Small intestine (tissue), 7 donors: ENCODE measurements around the gene SALL1. TPM values are rescaled to one million over a fixed set of nuclear protein-coding genes. Genes with fewer than 3 reads are reported as not detected.

Source experiments
- DNase-seq, 2 donors: peaks; one replicate each; pipeline versions ENCODE4 v3.0.0 to v3.0.0-alpha.2; 2013
- FAIRE-seq: peaks from 2 replicates; lab custom pipeline; 2012; peaks lifted over from hg19 to GRCh38; lab: Jason Lieb, UNC
- H3K27ac ChIP-seq, 3 donors: one replicate each; pipeline ENCODE4 v1.5.1; 2013; ENCODE audit warnings: low read length in 2 of 3, mild to moderate bottlenecking in 2 of 3, control low read depth in 1 of 3, inconsistent platforms in 1 of 3, low read depth in 1 of 3, moderate library complexity in 1 of 3
- H3K27me3 ChIP-seq, 3 donors: one replicate each; pipeline ENCODE4 v1.6.1; 2013; ENCODE audit warnings: low read length in 3 of 3, inconsistent platforms in 1 of 3; ENCODE audit not compliant: control insufficient read depth in 3 of 3, insufficient read depth in 3 of 3
- H3K36me3 ChIP-seq, 3 donors: one replicate each; pipeline ENCODE4 v1.6.1; 2013; ENCODE audit warnings: low read length in 3 of 3, inconsistent platforms in 1 of 3, low read depth in 1 of 3, mild to moderate bottlenecking in 1 of 3, moderate library complexity in 1 of 3; ENCODE audit not compliant: control insufficient read depth in 3 of 3, insufficient read depth in 2 of 3
- H3K4me1 ChIP-seq, 3 donors: one replicate each; pipeline ENCODE4 v1.6.1; 2013; ENCODE audit warnings: low read length in 2 of 3, inconsistent platforms in 1 of 3, low read depth in 1 of 3, mild to moderate bottlenecking in 1 of 3, moderate library complexity in 1 of 3; ENCODE audit not compliant: control insufficient read depth in 3 of 3, insufficient read depth in 2 of 3
- H3K4me3 ChIP-seq, 3 donors: one replicate each; pipeline ENCODE4 v1.5.1; 2013; ENCODE audit warnings: low read length in 3 of 3, control low read depth in 1 of 3, inconsistent platforms in 1 of 3, low read depth in 1 of 3, mild to moderate bottlenecking in 1 of 3, moderate library complexity in 1 of 3
- H3K9me3 ChIP-seq, 2 donors: one replicate each; pipeline ENCODE4 v1.6.1; 2013; ENCODE audit warnings: low read depth in 1 of 2, low read length in 1 of 2; ENCODE audit not compliant: control insufficient read depth in 2 of 2, insufficient read depth in 1 of 2
- WGBS, 3 donors: extraction: QIAGEN DNeasy Blood & Tissue Kit; methylation state at CpG; one replicate each; pipeline ENCODE4 v1.1.7; 2013; 5-methylcytosine and 5-hydroxymethylcytosine counted together
- polyA plus RNA-seq, 4 donors: library from polyadenylated mRNA; stranded (reverse) in 3 of 4; unstranded in 1 of 4; fragments of 200-250 nt in 3 of 4; fragments of 120-200 nt in 1 of 4; gene quantifications; one replicate each; pipeline versions ENCODE4 v1.2.1 to v1.2.3, GENCODE V29; 2013
- donor health status: healthy with polysubstance abuse.
- donor health status: control.
- donor health status: control.
- donor health status: Bipolar disorder and iron deficiency.
- donor health status: healthy.

The SALL1 gene
- polyA plus RNA-seq, 4 donors, result 0.27 to 4.5 (median 0.39) TPM; not detected in 1

DNA sequence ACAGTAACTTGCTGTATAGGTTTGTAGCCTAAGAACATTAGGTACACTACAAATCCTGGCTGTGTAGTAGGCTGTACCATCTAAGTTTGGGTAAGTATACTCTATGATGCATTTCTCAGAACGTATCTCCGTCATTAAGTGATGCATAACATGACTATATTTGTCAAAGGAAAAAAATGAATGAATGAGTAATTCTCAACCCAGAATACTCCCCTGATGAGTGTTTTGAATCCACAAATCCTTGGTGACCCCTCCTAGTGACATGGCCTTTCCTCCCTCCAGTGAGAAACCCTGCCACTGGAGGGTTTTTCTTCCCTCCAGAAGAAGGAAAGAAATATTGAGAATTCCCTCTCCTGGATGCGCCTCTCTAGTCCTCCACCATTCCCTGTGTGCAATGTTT, 24.0 kb upstream of the SALL1 start:
- Histone ChIP-seq H3K9me3 (no peaks in the 10 kb centered on the region), H3K4me1 (no peaks in the 10 kb centered on the region), H3K4me3 (no peak overlapping the region), H3K27ac (no peak overlapping the region), H3K27me3 (peaks cover 0 to 5% (median 0%) of the 10 kb centered on the region in 3 donors), H3K36me3 (no peaks in the 10 kb centered on the region)
- FAIRE-seq (no peak), DNase-seq (no peak)
- 86 to 90% (median 86%) methylated on average over 3 of the region's 3 CpGs for WGBS, 3 donors

DNA sequence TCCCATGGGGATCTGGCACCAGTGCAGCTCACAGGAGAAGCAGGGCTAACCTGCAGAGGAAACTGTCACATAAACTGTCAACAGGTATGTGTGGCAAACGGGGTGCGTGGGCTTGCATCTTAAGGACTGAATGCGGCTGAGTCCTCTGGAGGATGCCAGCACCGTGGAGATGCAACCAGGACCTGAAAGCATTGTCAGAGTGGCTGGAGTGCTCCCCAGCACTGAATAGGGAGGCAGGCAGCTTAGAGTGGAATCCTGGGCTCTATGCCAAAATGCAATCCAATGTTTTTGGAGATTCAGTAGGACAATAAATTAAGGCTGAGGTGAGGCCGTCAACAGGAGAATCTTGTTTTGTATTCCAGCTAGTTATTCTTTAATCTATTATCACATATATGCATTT, 21.3 kb upstream of the SALL1 start:
- Histone ChIP-seq H3K4me3 (no peak overlapping the region), H3K27ac (no peak overlapping the region), H3K9me3 (no peaks in the 10 kb centered on the region), H3K4me1 (no peaks in the 10 kb centered on the region), H3K27me3 (peaks cover 0 to 7% (median 0%) of the 10 kb centered on the region in 3 donors), H3K36me3 (no peaks in the 10 kb centered on the region)
- 76 to 78% (median 76%) methylated on average over 5 of the region's 5 CpGs for WGBS, 3 donors
- DNase-seq, result no peak
- FAIRE-seq, result no peak

DNA sequence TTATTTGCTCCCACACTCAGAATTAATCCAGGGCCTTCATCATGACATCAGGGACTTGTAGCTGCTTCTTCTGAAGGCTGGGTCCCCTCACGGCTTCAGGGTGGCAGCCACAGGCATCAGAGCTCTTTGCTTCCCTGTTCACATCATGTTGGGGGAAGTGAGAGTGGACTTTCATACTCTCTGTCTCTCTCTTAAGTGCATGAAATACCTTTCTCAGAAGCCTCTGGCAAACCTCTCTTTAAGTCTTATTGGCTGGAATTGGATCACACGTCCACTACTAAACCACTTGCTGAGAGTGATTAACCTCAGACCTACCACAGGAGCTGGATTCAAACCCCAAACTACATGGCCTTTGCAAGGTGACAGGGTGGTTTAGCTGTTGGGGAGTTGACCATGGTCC, 17.7 kb upstream of the SALL1 start:
- Histone ChIP-seq H3K27ac (no peak overlapping the region), H3K4me1 (no peaks in the 10 kb centered on the region), H3K9me3 (no peaks in the 10 kb centered on the region), H3K27me3 (peaks cover 0 to 14% (median 0%) of the 10 kb centered on the region in 3 donors), H3K36me3 (no peaks in the 10 kb centered on the region), H3K4me3 (no peak overlapping the region)
- FAIRE-seq (no peak), DNase-seq (no peak)
- WGBS, 3 donors, result 53 to 70% (median 67%) methylated on average over 2 of the region's 2 CpGs

GRCh38 chr16:51167170-51167895, 16.3 kb upstream of the SALL1 start:
- Histone ChIP-seq H3K4me3 (no peak overlapping the region), H3K27me3 (peaks cover 0 to 15% (median 0%) of the 10 kb centered on the region in 3 donors), H3K9me3 (no peaks in the 10 kb centered on the region), H3K27ac (no peak overlapping the region), H3K36me3 (no peaks in the 10 kb centered on the region), H3K4me1 (no peaks in the 10 kb centered on the region)
- FAIRE-seq (no peak), DNase-seq (peak in 1 of 2 donors; percentile 19)
- WGBS, 3 donors, result 41 to 59% (median 44%) methylated on average over 9 of the region's 9 CpGs

- WGBS, 3 donors, result 71 to 84% (median 72%) methylated on average over 3 of the region's 3 CpGs
- Histone ChIP-seq H3K4me1 (no peaks in the 10 kb centered on the region), H3K27me3 (peaks cover 0 to 15% (median 0%) of the 10 kb centered on the region in 3 donors), H3K36me3 (no peaks in the 10 kb centered on the region), H3K9me3 (no peaks in the 10 kb centered on the region), H3K27ac (no peak overlapping the region), H3K4me3 (no peak overlapping the region)
- FAIRE-seq (no peak), DNase-seq (no peak)
These were observed 15.5 kb upstream of the SALL1 start for GRCh38 chr16:51166541-51166940.

DNA sequence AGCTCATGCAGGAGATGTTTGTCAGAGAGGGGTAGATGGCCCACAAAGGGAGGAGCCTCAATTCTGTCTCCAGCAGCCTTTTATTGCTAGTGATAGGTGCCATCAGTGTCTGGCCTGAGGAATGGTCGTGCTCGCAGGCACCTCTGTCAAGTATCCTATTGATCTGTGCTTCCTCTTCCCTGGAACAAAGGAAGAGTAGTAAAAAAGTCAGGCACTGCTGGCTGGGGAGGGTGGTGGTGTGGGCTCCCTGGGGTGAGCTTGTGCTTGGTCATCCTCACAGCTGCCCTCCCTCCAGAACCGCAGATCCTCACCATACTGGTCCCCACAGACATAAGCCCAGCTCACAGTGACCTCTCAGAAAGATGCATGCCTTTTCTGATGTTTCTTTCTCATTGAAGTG, 15.0 kb upstream of the SALL1 start:
- no peaks in the 10 kb centered on the region for H3K36me3 ChIP-seq
- WGBS, 3 donors, result 22 to 44% (median 39%) methylated on average over 3 of the region's 3 CpGs
- H3K27me3 ChIP-seq, result peaks cover 0 to 18% (median 0%) of the 10 kb centered on the region in 3 donors
- H3K27ac ChIP-seq, result no peak overlapping the region
- no peaks in the 10 kb centered on the region for H3K9me3 ChIP-seq
- H3K4me3 ChIP-seq, result no peak overlapping the region
- DNase-seq (no peak), FAIRE-seq (no peak)
- no peaks in the 10 kb centered on the region for H3K4me1 ChIP-seq

- no peaks in the 10 kb centered on the region for H3K9me3 ChIP-seq
- no peaks in the 10 kb centered on the region for H3K4me1 ChIP-seq
- no peak for DNase-seq
- no peak for FAIRE-seq
- H3K4me3 ChIP-seq, result no peak overlapping the region
- 76 to 96% (median 83%) methylated on average over 1 of the region's 1 CpG for WGBS, 3 donors
- peaks cover 0 to 20% (median 0%) of the 10 kb centered on the region in 3 donors for H3K27me3 ChIP-seq
- H3K27ac ChIP-seq, result no peak overlapping the region
- no peaks in the 10 kb centered on the region for H3K36me3 ChIP-seq
These were observed 14.0 kb upstream of the SALL1 start for GRCh38 chr16:51165043-51165442.

DNA sequence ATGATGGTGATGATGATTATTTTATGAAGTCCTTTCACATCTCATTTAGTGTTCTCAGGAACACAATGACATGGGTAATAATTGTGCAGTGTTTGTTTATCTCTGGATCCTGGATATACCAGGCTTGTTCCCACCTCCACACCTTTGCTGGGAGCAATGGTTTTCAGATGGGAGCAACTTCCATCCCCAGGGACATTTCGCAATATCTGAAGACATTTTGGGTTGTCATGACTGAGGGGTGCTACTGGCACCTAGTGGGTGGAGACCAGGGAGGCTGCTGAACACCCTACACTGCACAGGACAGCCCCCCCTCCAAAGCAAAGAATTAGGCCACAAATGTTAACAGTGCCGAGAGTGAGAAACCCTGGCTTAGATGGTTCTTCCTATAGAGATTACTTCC, 13.5 kb upstream of the SALL1 start:
- H3K4me3 ChIP-seq, result no peak overlapping the region
- no peak overlapping the region for H3K27ac ChIP-seq
- no peaks in the 10 kb centered on the region for H3K36me3 ChIP-seq
- 83 to 92% (median 84%) methylated on average over 2 of the region's 2 CpGs for WGBS, 3 donors
- H3K27me3 ChIP-seq, result peaks cover 0 to 20% (median 0%) of the 10 kb centered on the region in 3 donors
- H3K4me1 ChIP-seq, result no peaks in the 10 kb centered on the region
- H3K9me3 ChIP-seq, result no peaks in the 10 kb centered on the region
- DNase-seq (no peak), FAIRE-seq (no peak)
